ENCODE data around the gene MAN2B2.

Gene MAN2B2

GRCh38 chr4:6546681-6547447, 28.1 kb upstream of the MAN2B2 start:
- DNase-seq = peak; percentile 79

- DNase-seq = no peak
Measured at GRCh38 chr4:6548201-6548881, 26.6 kb upstream of the MAN2B2 start.

GRCh38 chr4:6548882-6549230, 26.1 kb upstream of the MAN2B2 start:
- no peak for DNase-seq

- no peak for DNase-seq
Measured at GRCh38 chr4:6549445-6549844, 25.5 kb upstream of the MAN2B2 start.

DNA sequence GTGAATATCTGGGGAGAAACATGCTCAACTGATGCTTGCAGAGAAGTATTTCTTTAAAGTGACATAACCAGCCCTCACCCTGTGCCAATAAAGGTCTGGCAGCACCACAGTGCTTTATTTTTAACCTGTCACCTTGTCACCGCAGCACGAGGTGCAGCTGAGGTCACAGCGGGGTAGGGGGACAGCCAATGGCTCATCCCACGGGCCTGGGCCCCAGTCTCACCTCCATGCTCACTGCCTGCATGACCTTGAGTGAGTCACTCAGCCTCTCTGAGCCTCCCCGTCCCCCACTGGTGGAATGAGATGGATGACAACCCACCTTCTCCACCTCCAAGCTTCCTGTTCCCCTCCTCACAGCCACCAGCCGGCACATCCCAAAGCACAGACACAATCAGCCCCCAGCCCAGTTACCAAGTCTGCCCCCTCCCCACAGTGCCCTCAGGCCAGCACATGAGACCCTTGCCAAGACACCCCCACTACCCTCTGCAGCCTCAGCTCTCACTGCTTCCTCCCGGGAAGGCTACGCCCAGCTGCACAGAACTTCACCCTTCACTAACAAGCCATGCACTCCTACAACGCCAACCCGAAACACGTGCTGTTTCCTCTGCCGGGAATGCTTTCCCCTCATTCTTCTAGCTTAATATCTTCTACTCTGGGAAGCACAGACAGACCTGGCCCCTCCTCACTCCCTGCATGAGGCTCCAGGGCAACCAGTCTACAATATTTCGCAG, 24.9 kb upstream of the MAN2B2 start:
- DNase-seq = no peak

- DNase-seq = no peak
Measured at GRCh38 chr4:6550821-6551220, 24.2 kb upstream of the MAN2B2 start.

DNA sequence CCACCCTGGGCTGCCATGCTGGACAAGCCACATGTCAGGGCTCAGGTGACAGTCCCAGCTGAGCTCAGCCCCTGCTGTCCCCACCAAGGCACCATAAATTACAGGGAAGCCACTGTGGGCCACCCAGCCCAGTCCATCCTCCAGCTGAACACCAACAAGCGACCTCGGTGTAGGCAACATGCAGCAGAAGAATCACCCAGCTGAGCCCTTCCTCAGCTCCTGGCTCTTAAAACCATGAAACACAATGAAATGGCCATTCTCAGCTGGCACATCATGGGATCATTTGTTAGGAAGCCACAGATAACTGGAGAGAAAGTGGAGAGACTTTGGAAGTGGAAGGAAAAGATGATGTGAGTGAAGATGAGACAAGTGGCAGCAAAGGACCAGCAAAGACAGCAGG, 23.3 kb upstream of the MAN2B2 start:
- DNase-seq = no peak

- DNase-seq = no peak
Measured at GRCh38 chr4:6555519-6555918, 19.5 kb upstream of the MAN2B2 start.

GRCh38 chr4:6556263-6556662, 18.7 kb upstream of the MAN2B2 start:
- no peak for DNase-seq

DNA sequence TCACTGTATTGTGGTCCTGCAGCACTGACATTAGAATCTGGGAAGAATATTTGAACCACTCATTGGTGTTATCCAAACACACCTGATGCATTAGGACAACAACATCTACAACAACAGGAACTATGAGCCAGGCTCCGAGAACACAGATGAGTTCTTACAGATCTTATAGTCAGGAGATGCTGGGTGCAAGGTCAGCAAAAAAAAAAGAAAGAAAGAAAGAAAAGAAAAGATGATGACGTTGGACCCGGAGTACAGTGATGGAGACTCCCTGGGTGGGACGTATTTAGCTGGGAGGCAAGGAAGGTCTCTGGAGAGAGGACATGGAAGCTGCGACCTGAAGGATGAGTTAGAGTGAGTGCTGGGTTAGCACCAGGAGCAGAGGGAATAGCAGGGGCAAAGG, 17.8 kb upstream of the MAN2B2 start:
- DNase-seq = no peak

DNA sequence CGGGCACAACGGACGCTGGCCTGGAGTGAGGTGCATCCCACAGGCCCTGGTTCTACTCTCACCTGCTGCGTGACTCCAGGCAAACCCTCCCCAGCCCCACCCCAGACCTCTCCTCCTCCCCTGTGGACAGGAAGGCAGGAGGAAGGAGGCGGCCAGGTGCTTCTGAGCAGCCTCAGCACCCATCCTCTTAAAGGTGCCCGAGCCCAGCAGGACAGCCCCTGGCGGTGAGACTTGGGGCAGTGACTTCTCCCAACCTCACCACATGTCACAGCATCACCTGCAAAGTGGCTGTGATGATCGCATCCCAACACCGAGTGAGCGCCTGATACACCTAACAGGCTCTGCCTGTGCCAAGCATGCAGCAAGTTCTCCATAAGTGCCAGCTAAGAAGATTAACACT, 17.1 kb upstream of the MAN2B2 start:
- no peak for DNase-seq

GRCh38 chr4:6560416-6561172, 14.4 kb upstream of the MAN2B2 start:
- no peak for DNase-seq

- DNase-seq = no peak
Measured at GRCh38 chr4:6561173-6561516, 13.8 kb upstream of the MAN2B2 start.

GRCh38 chr4:6561706-6562371, 13.2 kb upstream of the MAN2B2 start:
- no peak for DNase-seq

DNA sequence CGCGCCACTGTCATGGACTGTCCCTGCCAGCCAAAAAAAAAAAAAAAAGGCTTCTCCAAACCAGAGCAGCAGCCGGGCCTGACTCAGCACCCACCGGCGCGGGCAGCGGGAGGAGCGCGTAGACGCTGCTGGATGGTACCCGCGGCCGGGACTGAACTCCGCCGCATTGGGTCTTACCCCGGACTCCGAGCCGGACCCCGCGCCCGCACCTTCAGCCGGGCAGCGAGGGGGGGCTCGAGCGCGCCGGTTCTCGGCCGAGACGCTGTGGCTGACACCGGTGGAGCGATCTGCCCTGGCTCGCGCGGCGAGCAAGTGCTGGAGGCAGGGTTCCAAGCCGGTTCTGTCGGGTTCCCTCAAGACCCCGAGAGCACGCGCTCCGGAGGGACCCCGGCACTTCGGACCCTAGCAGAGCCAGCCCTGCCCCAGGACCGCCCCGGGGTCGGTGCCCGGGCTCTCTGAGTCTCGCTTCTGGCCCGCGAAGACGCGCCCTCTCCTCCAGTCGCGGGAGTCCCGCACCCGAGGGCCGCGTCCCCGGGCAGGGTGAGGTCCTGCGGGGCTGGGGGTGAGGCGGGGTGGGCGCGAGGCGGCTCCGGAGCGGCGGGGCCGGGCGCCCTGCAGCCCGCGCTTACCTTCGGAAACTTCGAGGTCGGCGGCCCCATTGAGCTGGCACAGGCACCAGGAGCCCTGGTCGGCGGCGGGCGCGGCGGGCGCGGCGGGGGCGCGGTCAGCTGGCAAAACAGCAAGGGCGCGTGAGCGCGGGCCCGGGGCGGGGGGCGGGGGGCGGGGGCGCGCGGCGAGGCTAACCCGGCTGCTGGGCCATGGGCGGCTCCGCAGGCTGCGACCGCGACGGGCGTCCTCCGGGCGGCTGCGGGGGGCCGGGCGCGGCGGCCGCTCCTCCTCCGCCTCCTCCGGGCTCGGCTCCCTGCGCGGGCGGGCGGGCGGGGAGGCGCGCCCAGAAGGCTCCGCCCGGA, 11.8 kb upstream of the MAN2B2 start:
- no peak for DNase-seq

- DNase-seq = no peak
Measured at GRCh38 chr4:6563935-6564645, 10.9 kb upstream of the MAN2B2 start.

DNA sequence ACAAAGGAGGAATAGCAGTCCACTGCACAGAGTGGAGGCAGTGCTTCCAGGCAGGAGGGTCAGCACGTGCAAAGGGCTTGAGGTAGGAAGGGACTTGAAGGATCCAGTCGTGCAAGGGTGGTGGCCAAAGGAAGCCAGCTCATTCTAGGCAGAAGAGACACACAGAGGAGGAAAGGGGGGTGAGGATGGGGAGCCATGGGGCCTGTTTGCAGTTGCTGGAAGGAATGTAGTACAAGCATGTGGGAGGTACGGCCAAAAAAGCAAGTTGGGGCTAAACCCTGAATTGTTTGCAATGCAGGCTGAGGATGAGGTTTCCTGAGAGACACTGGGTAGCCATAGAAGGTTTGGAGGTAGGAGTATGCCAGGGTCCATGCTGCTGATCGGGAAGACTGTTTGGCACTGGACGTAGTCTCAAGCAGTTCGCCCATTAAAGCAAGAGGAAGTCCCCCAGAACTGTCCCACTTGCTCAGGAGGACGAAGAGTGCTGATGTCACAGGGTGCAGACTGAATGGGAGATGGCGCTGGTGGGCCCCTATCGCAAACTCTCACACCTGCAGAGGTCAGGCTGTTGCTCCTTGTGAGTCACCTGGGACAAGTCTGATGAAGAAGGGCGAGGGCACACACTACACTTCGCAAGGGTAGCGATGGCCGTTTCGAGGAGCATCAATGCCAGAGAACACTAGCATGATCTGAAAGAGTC, 9.1 kb upstream of the MAN2B2 start:
- no peak for DNase-seq

DNA sequence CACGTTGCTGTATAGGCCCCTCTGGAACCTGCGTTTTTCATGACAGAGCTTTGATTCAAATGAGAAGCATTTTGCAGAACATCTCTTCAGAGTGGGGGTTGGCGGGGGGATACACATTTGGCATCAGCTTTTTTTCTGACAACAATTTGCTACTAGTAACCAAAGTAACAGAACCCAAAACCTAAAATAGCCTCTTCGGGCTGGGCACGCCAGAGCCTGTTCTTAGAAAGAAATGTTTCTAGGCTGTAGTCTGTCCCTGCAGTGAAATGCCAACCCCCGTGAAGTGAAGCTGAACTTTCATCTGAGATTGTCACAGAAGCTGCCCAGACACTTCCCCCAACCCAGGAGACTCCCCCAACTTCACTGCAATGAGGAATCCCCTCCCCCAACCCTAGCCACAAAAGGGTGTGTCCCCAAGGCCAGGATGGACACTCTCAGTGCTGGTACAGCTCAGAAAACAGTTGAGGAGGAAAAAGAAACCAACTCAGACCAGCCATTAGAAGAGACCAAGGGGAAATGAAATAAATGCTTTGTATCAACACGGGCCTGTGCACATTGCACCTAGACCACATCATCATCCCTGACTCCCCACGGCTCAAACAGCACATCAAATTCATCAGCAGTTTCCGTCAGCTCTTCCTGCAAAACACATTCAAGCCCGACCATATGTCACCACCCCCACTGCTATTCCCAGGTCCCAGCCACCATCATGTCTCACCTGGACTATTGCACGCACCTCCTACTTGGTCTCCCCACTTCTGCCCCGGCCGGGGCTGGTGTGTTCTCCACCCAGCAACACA, 8.4 kb upstream of the MAN2B2 start:
- no peak for DNase-seq

- DNase-seq = no peak
Measured at GRCh38 chr4:6567218-6567617, 7.8 kb upstream of the MAN2B2 start.

All from activated effector memory CD4-positive, alpha-beta T cell treated with anti-CD3 and anti-CD28 coated beads, Interleukin-2, amount 50 U/mL, for 16 hours (primary cell).